ENCODE measurements around the gene WDR45B.
A peak's percentile ranks its signal among the peaks of the same experiment; 100 is the strongest.

WDR45B gene

GRCh38 chr17:82648165-82648668, at the start of gene WDR45B:
TSS of gene WDR45B (minus strand) at chr17:82648444. CDS start at chr17:82648340, 104 bp downstream.
- TF ChIP-seq ZNF274 (IDR thresholded peaks at IDR 0.05; ENCODE audit: low read depth, low read length): no peak
- H3K4me3 ChIP-seq (ENCODE audit: low read length): peak within 1 kb of the TSS; percentile 91

GRCh38 chr17:82697808-82698064, 49.5 kb upstream of the WDR45B start:
- H3K4me3 ChIP-seq (ENCODE audit: low read length): peak overlapping the region; percentile 59
- TF ChIP-seq ZNF274 (IDR thresholded peaks at IDR 0.05; ENCODE audit: low read depth, low read length): no peak

- TF ChIP-seq ZNF274 (IDR thresholded peaks at IDR 0.05; ENCODE audit: low read depth, low read length): no peak
- peak overlapping the region; percentile 59; the same call in 1 of the 2 replicates for H3K4me3 ChIP-seq (ENCODE audit: low read length)
Measured at GRCh38 chr17:82696916-82697807, 48.9 kb upstream of the WDR45B start.

- H3K4me3 ChIP-seq (ENCODE audit: low read length): no peak overlapping the region
- no peak for TF ChIP-seq ZNF274 (IDR thresholded peaks at IDR 0.05; ENCODE audit: low read depth, low read length)
Measured at GRCh38 chr17:82696259-82696658, 48.0 kb upstream of the WDR45B start.

GRCh38 chr17:82694647-82695046, 46.4 kb upstream of the WDR45B start:
- H3K4me3 ChIP-seq (ENCODE audit: low read length): no peak overlapping the region
- TF ChIP-seq ZNF274 (IDR thresholded peaks at IDR 0.05; ENCODE audit: low read depth, low read length): no peak

- TF ChIP-seq ZNF274 (IDR thresholded peaks at IDR 0.05; ENCODE audit: low read depth, low read length): no peak
- no peak overlapping the region for H3K4me3 ChIP-seq (ENCODE audit: low read length)
Measured at GRCh38 chr17:82693168-82693867, 45.1 kb upstream of the WDR45B start.

GRCh38 chr17:82692268-82692667, 44.0 kb upstream of the WDR45B start:
- H3K4me3 ChIP-seq (ENCODE audit: low read length): no peak overlapping the region
- TF ChIP-seq ZNF274 (IDR thresholded peaks at IDR 0.05; ENCODE audit: low read depth, low read length): no peak

GRCh38 chr17:82691714-82692113, 43.5 kb upstream of the WDR45B start:
- no peak overlapping the region for H3K4me3 ChIP-seq (ENCODE audit: low read length)
- TF ChIP-seq ZNF274 (IDR thresholded peaks at IDR 0.05; ENCODE audit: low read depth, low read length): no peak

GRCh38 chr17:82690786-82691489, 42.7 kb upstream of the WDR45B start:
- H3K4me3 ChIP-seq (ENCODE audit: low read length): no peak overlapping the region
- TF ChIP-seq ZNF274 (IDR thresholded peaks at IDR 0.05; ENCODE audit: low read depth, low read length): no peak

- H3K4me3 ChIP-seq (ENCODE audit: low read length): no peak overlapping the region
- TF ChIP-seq ZNF274 (IDR thresholded peaks at IDR 0.05; ENCODE audit: low read depth, low read length): no peak
Measured at GRCh38 chr17:82689077-82689476, 40.8 kb upstream of the WDR45B start.

GRCh38 chr17:82687871-82688270, 39.6 kb upstream of the WDR45B start:
- no peak for TF ChIP-seq ZNF274 (IDR thresholded peaks at IDR 0.05; ENCODE audit: low read depth, low read length)
- no peak overlapping the region for H3K4me3 ChIP-seq (ENCODE audit: low read length)

- no peak overlapping the region for H3K4me3 ChIP-seq (ENCODE audit: low read length)
- no peak for TF ChIP-seq ZNF274 (IDR thresholded peaks at IDR 0.05; ENCODE audit: low read depth, low read length)
Measured at GRCh38 chr17:82687375-82687861, 39.2 kb upstream of the WDR45B start.

GRCh38 chr17:82686366-82687324, 38.4 kb upstream of the WDR45B start:
- TF ChIP-seq ZNF274 (IDR thresholded peaks at IDR 0.05; ENCODE audit: low read depth, low read length): no peak
- no peak overlapping the region for H3K4me3 ChIP-seq (ENCODE audit: low read length)

Measured in GM08714 (cell line).